ENCODE data around the gene ZNF429.
A peak's percentile ranks its signal among the peaks of the same experiment; 100 is the strongest.
"Not testable (repeated sequence)": the region's sequence is repeated elsewhere in the genome, so short reads cannot be mapped to it uniquely, and the experiment has no call there.

The ZNF429 gene

GRCh38 chr19:21593008-21593481, 87.6 kb downstream of the ZNF429 start:
- no peak for DNase-seq (ENCODE audit: low spot score)

- no peak for DNase-seq (ENCODE audit: low spot score)
These were observed 88.1 kb downstream of the ZNF429 start for GRCh38 chr19:21593502-21593901.

- DNase-seq (ENCODE audit: low spot score), result no peak
These were observed 88.8 kb downstream of the ZNF429 start for GRCh38 chr19:21593934-21594820.

- DNase-seq (ENCODE audit: low spot score), result no peak
These were observed 89.8 kb downstream of the ZNF429 start for GRCh38 chr19:21595185-21595584.

- no peak for DNase-seq (ENCODE audit: low spot score)
These were observed 96.8 kb downstream of the ZNF429 start for GRCh38 chr19:21602082-21602658.

GRCh38 chr19:21602659-21603430, 97.4 kb downstream of the ZNF429 start:
- not testable (repeated sequence) for DNase-seq (ENCODE audit: low spot score)

- DNase-seq (ENCODE audit: low spot score), result no peak
These were observed 98.2 kb downstream of the ZNF429 start for GRCh38 chr19:21603431-21604231.

- peak; percentile 32 for DNase-seq (ENCODE audit: low spot score)
These were observed 99.0 kb downstream of the ZNF429 start for GRCh38 chr19:21604351-21604926.
